GM23338 (cell line): ENCODE measurements around the gene NKD1. TPM values are rescaled to one million over a fixed set of nuclear protein-coding genes. Genes with fewer than 3 reads are reported as not detected.

Experiments
- ATAC-seq: fragments of 200-7000 bp; cut with Tn5 transposase; 3 replicates; pipeline ENCODE4 v1.9.1; 2020
- DNase-seq: peaks from one replicate; pipeline ENCODE4 v3.0.0-alpha.2; 2015; ENCODE audit warnings: low spot score
- H2AFZ ChIP-seq: fragments of 200-600 bp; sonication (generic); 2 replicates; pipeline ENCODE4 v1.8.0; 2016; ENCODE audit warnings: antibody characterized with exemption, mild to moderate bottlenecking, moderate library complexity
- H3F3A ChIP-seq: fragments of 200-600 bp; sonication (generic); replicated peaks from 2 replicates; pipeline ENCODE4 v1.8.0; 2017; ENCODE audit warnings: antibody characterized with exemption, mixed run types, low read depth
- H3K27ac ChIP-seq: fragments of 200-600 bp; sonication (generic); 2 replicates; pipeline ENCODE4 v1.6.1; 2016; ENCODE audit warnings: low read depth
- H3K27me3 ChIP-seq: fragments of 200-600 bp; sonication (generic); 2 replicates; pipeline ENCODE4 v1.8.0; 2016; ENCODE audit warnings: mild to moderate bottlenecking, mixed run types, moderate library complexity; ENCODE audit not compliant: insufficient read depth
- H3K36me3 ChIP-seq: fragments of 200-600 bp; sonication (generic); 2 replicates; pipeline ENCODE4 v1.8.0; 2016; ENCODE audit warnings: mild to moderate bottlenecking; ENCODE audit not compliant: insufficient read depth
- H3K4me1 ChIP-seq: fragments of 200-600 bp; sonication (generic); 2 replicates; pipeline ENCODE4 v1.8.0; 2016; ENCODE audit warnings: mild to moderate bottlenecking, moderate library complexity; ENCODE audit not compliant: insufficient read depth
- H3K4me2 ChIP-seq: fragments of 200-600 bp; sonication (generic); 2 replicates; pipeline ENCODE4 v1.7.1; 2017; ENCODE audit warnings: mixed run types
- H3K4me3 ChIP-seq: fragments of 200-600 bp; sonication (generic); 2 replicates; pipeline ENCODE4 v1.6.1; 2016; ENCODE audit warnings: mixed run types
- H3K79me2 ChIP-seq: fragments of 200-600 bp; sonication (generic); replicated peaks from 2 replicates; pipeline ENCODE4 v1.8.0; 2017; ENCODE audit warnings: mild to moderate bottlenecking; ENCODE audit not compliant: insufficient read depth
- H3K9me2 ChIP-seq: fragments of 200-600 bp; sonication (generic); 2 replicates; pipeline ENCODE4 v1.8.0; 2017; ENCODE audit not compliant: insufficient read depth
- H4K20me1 ChIP-seq: fragments of 200-600 bp; sonication (generic); replicated peaks from 2 replicates; pipeline ENCODE4 v1.8.0; 2017; ENCODE audit warnings: mild to moderate bottlenecking; ENCODE audit not compliant: insufficient read depth
- H3K27ac Mint-ChIP-seq: 2 replicates; pipeline ENCODE4 v1.8.0; 2020; ENCODE audit warnings: inconsistent platforms, mild to moderate bottlenecking, moderate library complexity, mixed read lengths
- H3K27me3 Mint-ChIP-seq: 3 replicates; pipeline ENCODE4 v1.8.0; 2022; ENCODE audit warnings: low read depth, mild to moderate bottlenecking, moderate library complexity, mixed read lengths, inconsistent platforms; ENCODE audit not compliant: insufficient read depth, poor library complexity
- H3K36me3 Mint-ChIP-seq: 3 replicates; pipeline ENCODE4 v1.8.0; 2021; ENCODE audit warnings: low read depth, mild to moderate bottlenecking, inconsistent platforms, moderate library complexity, mixed read lengths
- H3K4me1 Mint-ChIP-seq: 3 replicates; pipeline ENCODE4 v1.8.0; 2020; ENCODE audit warnings: mild to moderate bottlenecking, inconsistent platforms, mixed read lengths
- H3K4me3 Mint-ChIP-seq: 3 replicates; pipeline ENCODE4 v1.8.0; 2021; ENCODE audit warnings: moderate library complexity, mild to moderate bottlenecking, inconsistent platforms, mixed read lengths
- H3K9me3 Mint-ChIP-seq: 3 replicates; pipeline ENCODE4 v1.8.0; 2020; ENCODE audit warnings: moderate library complexity, mild to moderate bottlenecking, inconsistent platforms, mixed read lengths
- CREB1 ChIP-seq: fragments of 250-450 bp; sonication (Bioruptor Pico); IDR thresholded peaks from 2 replicates; pipeline ENCODE4 v1.5.0; 2020; ENCODE audit warnings: low read depth, mild to moderate bottlenecking, moderate library complexity
- ETS1 ChIP-seq: IDR thresholded peaks from 2 replicates; pipeline ENCODE4 v1.6.1; 2016; ENCODE audit warnings: antibody characterized with exemption
- EZH2 ChIP-seq: fragments of 200-600 bp; sonication (generic); IDR thresholded peaks from one replicate; pipeline ENCODE4 v1.8.0; 2017; ENCODE audit warnings: antibody characterized with exemption, mild to moderate bottlenecking, low read depth; ENCODE audit not compliant: unreplicated experiment
- EZH2phosphoT487 ChIP-seq: fragments of 200-600 bp; sonication (generic); IDR thresholded peaks from one replicate; pipeline ENCODE4 v1.8.1; 2018; ENCODE audit warnings: antibody characterized with exemption; ENCODE audit not compliant: unreplicated experiment
- JUNB ChIP-seq: IDR thresholded peaks from one replicate; pipeline ENCODE4 v1.6.1; 2016; ENCODE audit warnings: antibody characterized with exemption; ENCODE audit not compliant: unreplicated experiment
- NANOG ChIP-seq: IDR thresholded peaks from 2 replicates; pipeline ENCODE4 v1.6.1; 2016; ENCODE audit warnings: antibody characterized with exemption, borderline replicate concordance
- POLR2AphosphoS5 ChIP-seq: IDR thresholded peaks from 2 replicates; pipeline ENCODE4 v1.6.1; 2016; ENCODE audit warnings: antibody characterized with exemption, low read depth
- REST ChIP-seq: IDR thresholded peaks from one replicate; pipeline ENCODE4 v1.6.1; 2018; ENCODE audit warnings: antibody characterized with exemption; ENCODE audit not compliant: unreplicated experiment
- STAT1 ChIP-seq: IDR thresholded peaks from one replicate; pipeline ENCODE4 v1.6.1; 2016; ENCODE audit warnings: antibody characterized with exemption; ENCODE audit not compliant: unreplicated experiment
- ZNF114 ChIP-seq: fragments of 250-450 bp; sonication (Bioruptor Pico); IDR thresholded peaks from 2 replicates; pipeline ENCODE4 v1.5.0; 2020; ENCODE audit warnings: mild to moderate bottlenecking, moderate library complexity
- ZNF331 ChIP-seq: fragments of 250-450 bp; sonication (Bioruptor Pico); IDR thresholded peaks from 2 replicates; pipeline ENCODE4 v1.5.0; 2020; ENCODE audit warnings: low read depth, mild to moderate bottlenecking, moderate library complexity
- polyA plus RNA-seq: library from polyadenylated mRNA; unstranded; fragments of >200 nt; fragmentation: Nextera tagmentation; extraction: Ambion mirVana; gene quantifications from 2 replicates; pipeline ENCODE4 v1.2.1, GENCODE V29; 2016
- total RNA-seq: library from RNA; depleted of rRNA; stranded (reverse); fragments of >200 nt; shearing (Covaris generic); gene quantifications from 2 replicates; pipeline ENCODE4 v1.2.3, GENCODE V29; 2014
- TF ChIP-seq, protein P1 (sequence below), 2 experiments: fragments of 200-600 bp in 1 of 2; sonication (generic) in 1 of 2; conservative IDR thresholded peaks; 2 replicates each; pipeline versions ENCODE4 v1.5.1 to v1.6.1; 2016 to 2017; ENCODE audit warnings: antibody characterized with exemption in 2 of 2, low read depth in 2 of 2, mild to moderate bottlenecking in 2 of 2, moderate library complexity in 1 of 2

The NKD1 gene
- total and polyA plus RNA-seq, 2 experiments from 2014 or later: 2.1 to 2.3 TPM

DNA sequence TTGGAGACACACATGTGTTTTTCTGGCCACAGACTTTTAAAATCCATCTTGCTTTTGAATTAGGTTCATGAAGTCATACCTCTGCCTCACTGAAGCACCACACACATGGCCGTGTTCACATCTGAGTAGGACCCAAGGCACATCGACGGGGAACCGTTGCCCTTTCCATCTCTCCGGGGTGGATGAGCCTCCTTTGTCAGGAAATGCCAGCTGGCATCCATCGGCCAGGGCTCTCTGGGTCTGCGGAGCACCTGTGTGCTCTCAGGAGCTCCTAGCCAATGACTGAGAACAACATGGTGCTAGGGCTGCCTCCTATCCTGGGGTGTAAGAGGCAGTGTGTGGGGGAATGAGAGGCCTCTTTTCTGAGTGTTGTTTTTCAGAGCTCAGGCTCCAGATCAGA lies 24.5 kb upstream of the NKD1 start:
- Mint-ChIP-seq H3K36me3 (no peaks in the 10 kb centered on the region; the same call in 2 of the 3 replicates), H3K4me3 (no peak overlapping the region), H3K9me3 (peaks cover 5% of the 10 kb centered on the region), H3K4me1 (no peaks in the 10 kb centered on the region), H3K27ac (no peak overlapping the region), H3K27me3 (peaks cover 2% of the 10 kb centered on the region)
- no peak overlapping the region for H2AFZ ChIP-seq
- H3K4me2 ChIP-seq: no peak overlapping the region
- H3F3A ChIP-seq: no peaks in the 10 kb centered on the region
- H3K36me3 ChIP-seq: no peaks in the 10 kb centered on the region
- DNase-seq (no peak), ATAC-seq (no peak)
- H3K9me2 ChIP-seq: peaks cover 6% of the 10 kb centered on the region; the same call in 1 of the 2 replicates
- H3K79me2 ChIP-seq: no peaks in the 10 kb centered on the region
- TF ChIP-seq STAT1 (no peak), ZNF114 (no peak), JUNB (no peak), POLR2AphosphoS5 (no peak)
- TF ChIP-seq, protein P1, sequence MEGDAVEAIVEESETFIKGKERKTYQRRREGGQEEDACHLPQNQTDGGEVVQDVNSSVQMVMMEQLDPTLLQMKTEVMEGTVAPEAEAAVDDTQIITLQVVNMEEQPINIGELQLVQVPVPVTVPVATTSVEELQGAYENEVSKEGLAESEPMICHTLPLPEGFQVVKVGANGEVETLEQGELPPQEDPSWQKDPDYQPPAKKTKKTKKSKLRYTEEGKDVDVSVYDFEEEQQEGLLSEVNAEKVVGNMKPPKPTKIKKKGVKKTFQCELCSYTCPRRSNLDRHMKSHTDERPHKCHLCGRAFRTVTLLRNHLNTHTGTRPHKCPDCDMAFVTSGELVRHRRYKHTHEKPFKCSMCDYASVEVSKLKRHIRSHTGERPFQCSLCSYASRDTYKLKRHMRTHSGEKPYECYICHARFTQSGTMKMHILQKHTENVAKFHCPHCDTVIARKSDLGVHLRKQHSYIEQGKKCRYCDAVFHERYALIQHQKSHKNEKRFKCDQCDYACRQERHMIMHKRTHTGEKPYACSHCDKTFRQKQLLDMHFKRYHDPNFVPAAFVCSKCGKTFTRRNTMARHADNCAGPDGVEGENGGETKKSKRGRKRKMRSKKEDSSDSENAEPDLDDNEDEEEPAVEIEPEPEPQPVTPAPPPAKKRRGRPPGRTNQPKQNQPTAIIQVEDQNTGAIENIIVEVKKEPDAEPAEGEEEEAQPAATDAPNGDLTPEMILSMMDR (conservative IDR thresholded peaks at IDR 0.05; ENCODE audit: low read depth in 2 of 2): no peak
- H3K27me3 ChIP-seq: no peaks in the 10 kb centered on the region
- H4K20me1 ChIP-seq: no peaks in the 10 kb centered on the region
- no peak overlapping the region for H3K4me3 ChIP-seq
- H3K4me1 ChIP-seq: no peaks in the 10 kb centered on the region
- H3K27ac ChIP-seq: no peak overlapping the region

DNA sequence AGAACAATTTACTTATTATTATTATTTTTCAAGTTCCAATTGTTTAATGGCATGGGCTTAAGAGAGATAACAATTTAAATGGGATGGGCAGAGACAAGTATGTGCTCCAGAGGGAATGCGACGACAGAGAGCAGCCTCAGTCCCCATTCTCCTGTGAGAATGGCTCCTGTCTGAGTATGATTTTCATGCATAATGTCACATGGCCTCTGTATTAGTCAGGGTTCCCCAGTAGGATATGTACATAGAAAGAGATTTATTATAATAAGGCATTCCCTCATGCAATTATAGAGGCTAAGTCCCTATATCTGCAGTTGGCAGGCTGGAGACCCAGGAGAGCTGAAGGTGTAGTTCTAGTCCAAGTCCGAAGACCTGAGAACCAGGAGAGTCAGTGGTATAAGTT lies 22.9 kb upstream of the NKD1 start:
- Histone ChIP-seq H4K20me1 (no peaks in the 10 kb centered on the region), H3K36me3 (no peaks in the 10 kb centered on the region), H3K27ac (no peak overlapping the region), H2AFZ (no peak overlapping the region), H3K27me3 (no peaks in the 10 kb centered on the region), H3K9me2 (peaks cover 6% of the 10 kb centered on the region; the same call in 1 of the 2 replicates), H3F3A (no peaks in the 10 kb centered on the region), H3K4me3 (no peak overlapping the region), H3K4me2 (no peak overlapping the region), H3K79me2 (no peaks in the 10 kb centered on the region), H3K4me1 (no peaks in the 10 kb centered on the region)
- peaks cover 19% of the 10 kb centered on the region for H3K9me3 Mint-ChIP-seq
- ATAC-seq: no peak
- peaks cover 2% of the 10 kb centered on the region for H3K27me3 Mint-ChIP-seq
- no peaks in the 10 kb centered on the region for H3K4me1 Mint-ChIP-seq
- H3K36me3 Mint-ChIP-seq: no peaks in the 10 kb centered on the region; the same call in 2 of the 3 replicates
- DNase-seq: no peak
- no peak overlapping the region for H3K27ac Mint-ChIP-seq
- no peak overlapping the region for H3K4me3 Mint-ChIP-seq
- TF ChIP-seq POLR2AphosphoS5: no peak
- TF ChIP-seq JUNB: no peak
- no peak for TF ChIP-seq EZH2
- TF ChIP-seq ZNF331 (CRISPR knock-in tag): no peak
- no peak for TF ChIP-seq STAT1
- no peak for TF ChIP-seq NANOG
- no peak for TF ChIP-seq REST
- no peak for TF ChIP-seq ETS1
- no peak for TF ChIP-seq EZH2phosphoT487
- no peak for TF ChIP-seq ZNF114
- TF ChIP-seq CREB1: no peak
- TF ChIP-seq, protein P1 (conservative IDR thresholded peaks at IDR 0.05; ENCODE audit: low read depth in 2 of 2): no peak
